ENCODE data around the gene ADTRP. TPM values are rescaled to one million over a fixed set of nuclear protein-coding genes. Genes with fewer than 3 reads are reported as not detected.
"Not testable (repeated sequence)": the region's sequence is repeated elsewhere in the genome, so short reads cannot be mapped to it uniquely, and the experiment has no call there.

Gene ADTRP
- total and polyA plus RNA-seq, 7 experiments from 2014 or later, result 3.1 to 109 (median 44.3) TPM

GRCh38 chr6:11699576-11699975 lies 79.0 kb downstream of the ADTRP start:
- Histone ChIP-seq H3K4me1 (ENCODE audit: control insufficient read depth in 2 of 2, insufficient read depth in 2 of 2, low read length in 2 of 2) (peaks cover 0 to 9% of the 10 kb centered on the region in 2 donors), H3K9me3 (ENCODE audit: control insufficient read depth in 2 of 3, low read length in 3 of 3) (no peaks in the 10 kb centered on the region), H3K27me3 (ENCODE audit: control insufficient read depth in 2 of 2, insufficient read depth in 2 of 2, low read length in 2 of 2) (peaks cover 0 to 5% of the 10 kb centered on the region in 2 donors), H3K27ac (ENCODE audit: low read depth, low read length) (no peak overlapping the region), H3K4me3 (ENCODE audit: low read length) (no peak overlapping the region), H3K36me3 (ENCODE audit: control insufficient read depth in 2 of 3, insufficient read depth in 3 of 3, low read length in 3 of 3) (no peaks in the 10 kb centered on the region)
- H3K9me3 Mint-ChIP-seq, result peaks cover 0 to 4% (median 0%) of the 10 kb centered on the region in 11 donors
- intact Hi-C loops (cut with micrococcal nuclease), result loop anchor here in 1 of 2 donors (5.0 kb wide), 1 partner anchor 213 kb away; no protein-coding TSS in a partner anchor
- H3K4me3 Mint-ChIP-seq, result no peak overlapping the region
- no peaks in the 10 kb centered on the region for H3K27me3 Mint-ChIP-seq
- H3K36me3 Mint-ChIP-seq, result peaks cover 0 to 4% (median 0%) of the 10 kb centered on the region in 5 donors
- H3K27ac Mint-ChIP-seq, result peak overlapping the region in 2 of 9 donors; percentile 21 to 66
- POLR2A ChIA-PET, result interaction anchor here (0.6 kb wide), 1 partner anchor 86 kb away, joined by 3 read pairs; no protein-coding TSS in a partner anchor
- CTCF ChIA-PET, result interaction anchor here (0.6 to 1.5 kb wide), 13 partner anchors 8 to 587 kb away, joined by 3 to 7 read pairs (median 4); no protein-coding TSS in a partner anchor
- ATAC-seq (no peak), DNase-seq (no peak)
- H3K4me1 Mint-ChIP-seq, result peaks cover 10 to 36% (median 34%) of the 10 kb centered on the region in 7 donors

GRCh38 chr6:11692451-11693376 lies 85.9 kb downstream of the ADTRP start:
- no peak overlapping the region for H3K27ac ChIP-seq (ENCODE audit: low read depth, low read length)
- H3K27me3 Mint-ChIP-seq, result peaks cover 0 to 5% (median 0%) of the 10 kb centered on the region in 5 donors
- no peaks in the 10 kb centered on the region for H3K36me3 ChIP-seq (ENCODE audit: control insufficient read depth in 2 of 3, insufficient read depth in 3 of 3, low read length in 3 of 3)
- H3K27ac Mint-ChIP-seq, result no peak overlapping the region
- peaks cover 0 to 8% (median 0%) of the 10 kb centered on the region in 11 donors for H3K9me3 Mint-ChIP-seq
- DNase-seq (no peak), ATAC-seq (peak; percentile 51)
- H3K4me3 ChIP-seq (ENCODE audit: low read length), result no peak overlapping the region
- H3K4me1 Mint-ChIP-seq, result peaks cover 0 to 6% (median 5%) of the 10 kb centered on the region in 7 donors
- intact Hi-C loops (cut with micrococcal nuclease), result no loop called here
- CTCF ChIA-PET, result interaction anchor here (1.2 kb wide), 1 partner anchor 38 kb away, joined by 3 read pairs; no protein-coding TSS in a partner anchor
- peaks cover 0 to 4% (median 0%) of the 10 kb centered on the region in 5 donors for H3K36me3 Mint-ChIP-seq
- peaks cover 0 to 5% of the 10 kb centered on the region in 2 donors for H3K27me3 ChIP-seq (ENCODE audit: control insufficient read depth in 2 of 2, insufficient read depth in 2 of 2, low read length in 2 of 2)
- no peaks in the 10 kb centered on the region for H3K9me3 ChIP-seq (ENCODE audit: control insufficient read depth in 2 of 3, low read length in 3 of 3)
- POLR2A ChIA-PET, result interaction anchor here (1.1 kb wide), 1 partner anchor 77 kb away, joined by 3 read pairs; no protein-coding TSS in a partner anchor
- H3K4me1 ChIP-seq (ENCODE audit: control insufficient read depth in 2 of 2, insufficient read depth in 2 of 2, low read length in 2 of 2), result no peaks in the 10 kb centered on the region
- no peak overlapping the region for H3K4me3 Mint-ChIP-seq

- DNase-seq, result no peak
- Histone ChIP-seq H3K4me3 (ENCODE audit: low read length) (no peak overlapping the region), H3K9me3 (ENCODE audit: control insufficient read depth in 2 of 3, low read length in 3 of 3) (no peaks in the 10 kb centered on the region), H3K27me3 (ENCODE audit: control insufficient read depth in 2 of 2, insufficient read depth in 2 of 2, low read length in 2 of 2) (peaks cover 0 to 3% of the 10 kb centered on the region in 2 donors), H3K27ac (ENCODE audit: low read depth, low read length) (no peak overlapping the region), H3K36me3 (ENCODE audit: control insufficient read depth in 2 of 3, insufficient read depth in 3 of 3, low read length in 3 of 3) (no peaks in the 10 kb centered on the region), H3K4me1 (ENCODE audit: control insufficient read depth in 2 of 2, insufficient read depth in 2 of 2, low read length in 2 of 2) (no peaks in the 10 kb centered on the region)
- H3K9me3 Mint-ChIP-seq, result peaks cover 0 to 8% (median 0%) of the 10 kb centered on the region in 11 donors
- H3K36me3 Mint-ChIP-seq, result peaks cover 0 to 4% (median 0%) of the 10 kb centered on the region in 5 donors
- ChIA-PET POLR2A (no interaction called here), CTCF (interaction anchor here (1.0 kb wide), 1 partner anchor 386 kb away, joined by 3 read pairs; no protein-coding TSS in a partner anchor)
- peaks cover 0 to 5% (median 4%) of the 10 kb centered on the region in 5 donors for H3K27me3 Mint-ChIP-seq
- H3K4me1 Mint-ChIP-seq, result peaks cover 0 to 6% (median 5%) of the 10 kb centered on the region in 7 donors
- H3K27ac Mint-ChIP-seq, result no peak overlapping the region
- no peak overlapping the region for H3K4me3 Mint-ChIP-seq
- ATAC-seq, result no peak
- intact Hi-C loops (cut with micrococcal nuclease), result no loop called here
These were observed 88.8 kb downstream of the ADTRP start for GRCh38 chr6:11689847-11690246.

- not testable (repeated sequence) for ATAC-seq
These were observed 89.2 kb downstream of the ADTRP start for GRCh38 chr6:11689400-11689799.

GRCh38 chr6:11688425-11688709 lies 90.2 kb downstream of the ADTRP start:
- H3K36me3 ChIP-seq (ENCODE audit: control insufficient read depth in 2 of 3, insufficient read depth in 3 of 3, low read length in 3 of 3), result no peaks in the 10 kb centered on the region
- Mint-ChIP-seq H3K4me3 (no peak overlapping the region), H3K9me3 (peaks cover 0 to 8% (median 0%) of the 10 kb centered on the region in 11 donors), H3K27me3 (peaks cover 0 to 5% (median 4%) of the 10 kb centered on the region in 5 donors), H3K36me3 (no peaks in the 10 kb centered on the region), H3K4me1 (peaks cover 0 to 6% (median 5%) of the 10 kb centered on the region in 7 donors), H3K27ac (no peak overlapping the region)
- DNase-seq (no peak), ATAC-seq (no peak)
- H3K27me3 ChIP-seq (ENCODE audit: control insufficient read depth in 2 of 2, insufficient read depth in 2 of 2, low read length in 2 of 2), result no peaks in the 10 kb centered on the region
- H3K9me3 ChIP-seq (ENCODE audit: control insufficient read depth in 2 of 3, low read length in 3 of 3), result no peaks in the 10 kb centered on the region
- CTCF ChIA-PET, result interaction anchor here (0.6 kb wide), 1 partner anchor 351 kb away, joined by 3 read pairs; no protein-coding TSS in a partner anchor
- intact Hi-C loops (cut with micrococcal nuclease), result no loop called here
- no peaks in the 10 kb centered on the region for H3K4me1 ChIP-seq (ENCODE audit: control insufficient read depth in 2 of 2, insufficient read depth in 2 of 2, low read length in 2 of 2)
- no peak overlapping the region for H3K27ac ChIP-seq (ENCODE audit: low read depth, low read length)
- POLR2A ChIA-PET, result no interaction called here
- H3K4me3 ChIP-seq (ENCODE audit: low read length), result no peak overlapping the region

More at GRCh38 chr6:11689400-11689799, 89.2 kb downstream of the ADTRP start:
- H3K27me3 Mint-ChIP-seq; H3K9me3 ChIP-seq (ENCODE audit: control insufficient read depth in 2 of 3, low read length in 3 of 3); POLR2A ChIA-PET; H3K27ac ChIP-seq (ENCODE audit: low read depth, low read length); H3K27me3 ChIP-seq (ENCODE audit: control insufficient read depth in 2 of 2, insufficient read depth in 2 of 2, low read length in 2 of 2); H3K4me3 Mint-ChIP-seq; H3K9me3 Mint-ChIP-seq; intact Hi-C loops (cut with micrococcal nuclease); H3K4me1 ChIP-seq (ENCODE audit: control insufficient read depth in 2 of 2, insufficient read depth in 2 of 2, low read length in 2 of 2); H3K4me1 Mint-ChIP-seq; H3K36me3 Mint-ChIP-seq; DNase-seq; H3K4me3 ChIP-seq (ENCODE audit: low read length); H3K36me3 ChIP-seq (ENCODE audit: control insufficient read depth in 2 of 3, insufficient read depth in 3 of 3, low read length in 3 of 3): not testable (repeated sequence)
- CTCF ChIA-PET, result interaction anchor here (1.0 kb wide), 1 partner anchor 386 kb away, joined by 3 read pairs; no protein-coding TSS in a partner anchor
- peak overlapping the region in 1 of 9 donors; percentile 34 for H3K27ac Mint-ChIP-seq

GRCh38 chr6:11685481-11686093 lies 93.0 kb downstream of the ADTRP start:
- POLR2A ChIA-PET, result no interaction called here
- peaks cover 0 to 16% (median 5%) of the 10 kb centered on the region in 11 donors for H3K9me3 Mint-ChIP-seq
- Histone ChIP-seq H3K36me3 (ENCODE audit: control insufficient read depth in 2 of 3, insufficient read depth in 3 of 3, low read length in 3 of 3) (no peaks in the 10 kb centered on the region), H3K4me1 (ENCODE audit: control insufficient read depth in 2 of 2, insufficient read depth in 2 of 2, low read length in 2 of 2) (no peaks in the 10 kb centered on the region), H3K9me3 (ENCODE audit: control insufficient read depth in 2 of 3, low read length in 3 of 3) (peaks cover 0 to 4% (median 0%) of the 10 kb centered on the region in 3 experiments), H3K27me3 (ENCODE audit: control insufficient read depth in 2 of 2, insufficient read depth in 2 of 2, low read length in 2 of 2) (no peaks in the 10 kb centered on the region), H3K4me3 (ENCODE audit: low read length) (no peak overlapping the region), H3K27ac (ENCODE audit: low read depth, low read length) (no peak overlapping the region)
- H3K4me1 Mint-ChIP-seq, result peaks cover 0 to 2% (median 0%) of the 10 kb centered on the region in 7 donors
- peaks cover 0 to 8% (median 4%) of the 10 kb centered on the region in 5 donors for H3K27me3 Mint-ChIP-seq
- no peak for ATAC-seq
- intact Hi-C loops (cut with micrococcal nuclease), result no loop called here
- CTCF ChIA-PET, result no interaction called here
- peaks cover 0 to 7% (median 3%) of the 10 kb centered on the region in 5 donors for H3K36me3 Mint-ChIP-seq
- H3K27ac Mint-ChIP-seq, result no peak overlapping the region
- no peak overlapping the region for H3K4me3 Mint-ChIP-seq
- DNase-seq, result no peak

All from naive thymus-derived CD4-positive, alpha-beta T cell (primary cell).